ACHN (cell line): Measurements from ENCODE around the gene NFS1.
"Not testable (repeated sequence)": the region's sequence is repeated elsewhere in the genome, so short reads cannot be mapped to it uniquely, and the experiment has no call there.

Experiments
- DNase-seq: peaks from one replicate; pipeline ENCODE4 v3.0.0-alpha.2; 2015
- in situ Hi-C: cut with HindIII; loops from 2 replicates; pipeline ENCODE4 v1.10.0; 2017; ENCODE audit warnings: low sequenced_read_pairs, low pct_ligation_motif_present, low pct_unique_long_range_greater_than_20kb

NFS1 gene

GRCh38 chr20:35695978-35696377 lies 3.2 kb downstream of the NFS1 start:
- DNase-seq, result no peak
- in situ Hi-C loops, result no loop called here

GRCh38 chr20:35695245-35695749 lies 3.9 kb downstream of the NFS1 start:
- in situ Hi-C loops, result no loop called here
- no peak for DNase-seq

GRCh38 chr20:35690265-35690664 lies 8.9 kb downstream of the NFS1 start:
- no peak for DNase-seq
- in situ Hi-C loops, result no loop called here

GRCh38 chr20:35686872-35687271 lies 12.3 kb downstream of the NFS1 start:
- in situ Hi-C loops, DNase-seq: not testable (repeated sequence)

GRCh38 chr20:35685368-35685767 lies 13.8 kb downstream of the NFS1 start:
- DNase-seq, in situ Hi-C loops: not testable (repeated sequence)

GRCh38 chr20:35681960-35682359 lies 17.2 kb downstream of the NFS1 start:
- no peak for DNase-seq

GRCh38 chr20:35680452-35681183 lies 18.5 kb downstream of the NFS1 start:
- in situ Hi-C loops, result no loop called here
- DNase-seq, result no peak

More at GRCh38 chr20:35681960-35682359, 17.2 kb downstream of the NFS1 start:
- in situ Hi-C loops, result no loop called here

- in situ Hi-C loops, result no loop called here
- DNase-seq, result no peak
Observed at GRCh38 chr20:35674921-35675320, 24.2 kb downstream of the NFS1 start.

GRCh38 chr20:35673884-35674283 lies 25.3 kb downstream of the NFS1 start:
- DNase-seq, result no peak

GRCh38 chr20:35669681-35670080 lies 29.5 kb downstream of the NFS1 start:
- in situ Hi-C loops, result no loop called here
- DNase-seq, result no peak

More at GRCh38 chr20:35673884-35674283, 25.3 kb downstream of the NFS1 start:
- in situ Hi-C loops, result no loop called here

- DNase-seq, result no peak
- in situ Hi-C loops, result no loop called here
Observed at GRCh38 chr20:35669221-35669620, 29.9 kb downstream of the NFS1 start.

GRCh38 chr20:35665949-35666288 lies 33.2 kb downstream of the NFS1 start:
- in situ Hi-C loops, result no loop called here
- no peak for DNase-seq

GRCh38 chr20:35664466-35665206 lies 34.5 kb downstream of the NFS1 start, which contains the start of the genes CPNE1 and RBM12:
TSS of gene CPNE1 (minus strand) at chr20:35664900. CDS start at chr20:35632923, 31,977 bp downstream.
TSS of gene RBM12 (minus strand) at chr20:35664900. CDS start at chr20:35655322, 9,578 bp downstream.
- in situ Hi-C loops, result no loop called here
- DNase-seq, result peak; percentile 90

- DNase-seq, result peak; percentile 34
- in situ Hi-C loops, result no loop called here
Observed at GRCh38 chr20:35663516-35664465, 35.4 kb downstream of the NFS1 start.

- DNase-seq, result no peak
- in situ Hi-C loops, result no loop called here
Observed at GRCh38 chr20:35662551-35662950, 36.6 kb downstream of the NFS1 start.

- no peak for DNase-seq
- in situ Hi-C loops, result no loop called here
Observed at GRCh38 chr20:35661908-35662307, 37.2 kb downstream of the NFS1 start.

- DNase-seq, result peak; percentile 38
Observed at GRCh38 chr20:35661053-35661452, 38.1 kb downstream of the NFS1 start.

GRCh38 chr20:35660122-35660937 lies 38.8 kb downstream of the NFS1 start:
- DNase-seq, result no peak
- in situ Hi-C loops, result no loop called here

More at GRCh38 chr20:35661053-35661452, 38.1 kb downstream of the NFS1 start:
- in situ Hi-C loops, result no loop called here
